GM12878 (cell line): ENCODE measurements around the gene THAP2. TPM values are rescaled to one million over a fixed set of nuclear protein-coding genes. Genes with fewer than 3 reads are reported as not detected.

Experiments used
- ATAC-seq: fragments of 200-7000 bp; cut with Tn5 transposase; 3 replicates; pipeline ENCODE4 v1.9.1; 2020; ENCODE audit warnings: mild to moderate bottlenecking, moderate library complexity
- BruUV-seq: library from RNA; stranded (reverse); fragments of 400-500 nt; replicated peaks from 2 replicates; lab custom pipeline; 2021; lab: Mats Ljungman, UMichigan
- CTCF ChIA-PET: fragments of 300-600 bp; sonication (Branson Sonifier 250); formaldehyde crosslinking; extraction: SDS; loops from one replicate; lab custom pipeline; 2021; ENCODE audit warnings: inconsistent platforms; lab: Yijun Ruan, JAX
- POLR2A ChIA-PET: fragments of 350-600 bp; formaldehyde crosslinking; extraction: SDS; loops from one replicate; lab custom pipeline; 2021; ENCODE audit warnings: inconsistent platforms; lab: Charles Lee
- RAD21 ChIA-PET: fragments of 300-600 bp; sonication (Branson Sonifier 250); formaldehyde crosslinking; loops from one replicate; lab custom pipeline; 2023; ENCODE audit warnings: antibody characterized with exemption; ENCODE audit not compliant: unreplicated experiment; lab: Charles Lee
- SMC1A ChIA-PET: fragments of 300-600 bp; sonication (Branson Sonifier 250); formaldehyde crosslinking; loops from one replicate; lab custom pipeline; 2023; ENCODE audit not compliant: unreplicated experiment, uncharacterized antibody; lab: Charles Lee
- DNase-seq: peaks from one replicate; pipeline ENCODE4 v3.0.0-alpha.2; 2011; ENCODE audit warnings: low read depth, low spot score
- FAIRE-seq: peaks from 3 replicates; lab custom pipeline; 2011; peaks lifted over from hg19 to GRCh38; lab: Jason Lieb, UNC
- H2AFZ ChIP-seq: 2 replicates; pipeline ENCODE4 v1.6.0; 2011; ENCODE audit warnings: low read depth, low read length, control low read depth; ENCODE audit not compliant: control insufficient read depth
- H3K27ac ChIP-seq: 2 replicates; pipeline ENCODE4 v1.5.1; 2011; ENCODE audit warnings: control low read depth; ENCODE audit not compliant: control insufficient read depth, insufficient read depth
- H3K27me3 ChIP-seq, 2 experiments: replicated peaks in 1 of 2; 2 replicates each; pipeline versions ENCODE4 v1.6.0 to v1.6.1; 2011; ENCODE audit warnings: low read length in 1 of 2; ENCODE audit not compliant: control insufficient read depth in 2 of 2, insufficient read depth in 2 of 2
- H3K36me3 ChIP-seq, 2 experiments: 2 replicates each; pipeline ENCODE4 v1.5.1; 2011; ENCODE audit warnings: low read length in 1 of 2; ENCODE audit not compliant: control insufficient read depth in 2 of 2, insufficient read depth in 2 of 2
- H3K4me1 ChIP-seq: 2 replicates; pipeline ENCODE4 v1.6.1; 2011; ENCODE audit warnings: mild to moderate bottlenecking, low read length, moderate library complexity, mixed read lengths; ENCODE audit not compliant: control insufficient read depth, insufficient read depth
- H3K4me2 ChIP-seq: 2 replicates; pipeline ENCODE4 v1.6.0; 2011; ENCODE audit warnings: control low read depth; ENCODE audit not compliant: control insufficient read depth, insufficient read depth
- H3K4me3 ChIP-seq: fragments of 200-600 bp; sonication (generic); 2 replicates; pipeline ENCODE4 v1.5.1; 2016
- H3K79me2 ChIP-seq: 2 replicates; pipeline ENCODE4 v1.6.0; 2011; ENCODE audit warnings: low read length; ENCODE audit not compliant: control insufficient read depth, insufficient read depth
- H3K9ac ChIP-seq: 2 replicates; pipeline ENCODE4 v1.8.0; 2011; ENCODE audit warnings: low read length, control low read depth, mixed read lengths; ENCODE audit not compliant: control insufficient read depth, insufficient read depth
- H3K9me3 ChIP-seq: replicated peaks from 3 replicates; pipeline ENCODE4 v1.5.1; 2011; ENCODE audit warnings: mild to moderate bottlenecking, low read length; ENCODE audit not compliant: control insufficient read depth, insufficient read depth
- H4K20me1 ChIP-seq: 2 replicates; pipeline ENCODE4 v1.6.0; 2011; ENCODE audit not compliant: control insufficient read depth, insufficient read depth
- BRCA1 ChIP-seq: IDR thresholded peaks from 2 replicates; pipeline ENCODE4 v1.6.1; 2011; ENCODE audit warnings: low read depth, low read length, improper control_type of control experiment
- FOXM1 ChIP-seq: IDR thresholded peaks from 2 replicates; pipeline ENCODE4 v1.6.1; 2012; ENCODE audit warnings: low read depth, mild to moderate bottlenecking, inconsistent platforms, low read length, moderate library complexity
- ZNF207 ChIP-seq: fragments of 450-650 bp; IDR thresholded peaks from 2 replicates; pipeline ENCODE4 v1.6.1; 2014; ENCODE audit warnings: antibody characterized with exemption, mild to moderate bottlenecking, borderline replicate concordance
- WGBS: methylation state at CpG from one replicate; pipeline ENCODE4 v1.1.6; 2016; ENCODE audit warnings: low lambda C conversion rate; ENCODE audit not compliant: insufficient replicate concordance, insufficient coverage; ENCODE audit errors: missing lambda C conversion rate; 5-methylcytosine and 5-hydroxymethylcytosine counted together
- in situ Hi-C: fragments of 300-500 bp; cut with MboI; formaldehyde crosslinking; loops from 9 replicates; pipeline ENCODE4 v1.14.3; 2018; ENCODE audit warnings: mixed read lengths
- intact Hi-C: fragments of 100-400 bp; cut with micrococcal nuclease; formaldehyde crosslinking; loops from one replicate; pipeline ENCODE4 v1.14.2; 2022; ENCODE audit not compliant: unreplicated experiment
- polyA plus RNA-seq, 11 experiments: library from polyadenylated mRNA; depleted of rRNA in 4 of 11; unstranded in 6 of 11; stranded (reverse) in 5 of 11; fragments of >200 nt; fragmentation: Nextera tagmentation in 4 of 11; fragmentation: Illumina TruSeq in 1 of 11; extraction: Ambion mirVana in 4 of 11; extraction: Trizol in 1 of 11; gene quantifications; 1 replicate in 1 of 11; 2 replicates in 10 of 11; pipeline versions ENCODE4 v1.2.1 to v1.2.3, GENCODE V29; 2011 to 2016; ENCODE audit warnings: inconsistent platforms in 2 of 11, missing spikeins in 2 of 11, low read depth in 1 of 11
- total RNA-seq, 4 experiments: library from RNA; depleted of rRNA in 3 of 4; stranded (reverse); fragments of >200 nt in 3 of 4; fragmentation: Illumina TruSeq in 1 of 4; extraction: Trizol in 1 of 4; gene quantifications; 2 replicates each; pipeline versions ENCODE4 v1.2.1 to v1.2.3, GENCODE V29; 2013 to 2021
- TF ChIP-seq, protein P1 (sequence below): IDR thresholded peaks from 2 replicates; pipeline ENCODE4 v1.6.1; 2012; ENCODE audit warnings: improper control_type of control experiment, low read depth, low read length; ENCODE audit not compliant: insufficient replicate concordance

THAP2 gene
- total and polyA plus RNA-seq, 10 of the 15 experiments (the other 5 are each of a cell fraction or from before 2014, with no cell fraction given): 4.1 to 18.0 (median 7.3) TPM

DNA sequence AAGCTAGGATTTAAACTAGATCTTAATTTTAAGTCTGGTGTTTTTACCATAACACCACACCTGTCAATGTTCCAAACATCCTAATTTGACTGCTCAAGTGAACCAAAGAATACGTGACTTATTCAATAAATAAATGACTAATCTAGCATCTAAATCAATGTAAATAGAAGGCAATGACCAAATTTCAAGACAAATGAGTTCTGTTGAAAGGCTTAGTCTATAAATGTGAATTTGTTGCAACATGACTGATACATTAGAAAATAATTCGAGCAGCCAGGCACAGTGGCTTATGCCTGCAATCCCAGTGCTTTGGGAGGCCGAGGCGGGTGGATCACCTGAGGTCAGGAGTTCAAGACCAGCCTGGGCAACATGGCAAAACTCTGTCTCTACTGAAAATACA lies 15.6 kb upstream of the THAP2 start:
- no peak for DNase-seq
- H3K36me3 ChIP-seq: peaks cover 0 to 33% of the 10 kb centered on the region in 2 experiments; a peak in 2 of 4 replicates
- TF ChIP-seq BRCA1 (no peak), FOXM1 (no peak), ZNF207 (no peak)
- TF ChIP-seq, protein P1, sequence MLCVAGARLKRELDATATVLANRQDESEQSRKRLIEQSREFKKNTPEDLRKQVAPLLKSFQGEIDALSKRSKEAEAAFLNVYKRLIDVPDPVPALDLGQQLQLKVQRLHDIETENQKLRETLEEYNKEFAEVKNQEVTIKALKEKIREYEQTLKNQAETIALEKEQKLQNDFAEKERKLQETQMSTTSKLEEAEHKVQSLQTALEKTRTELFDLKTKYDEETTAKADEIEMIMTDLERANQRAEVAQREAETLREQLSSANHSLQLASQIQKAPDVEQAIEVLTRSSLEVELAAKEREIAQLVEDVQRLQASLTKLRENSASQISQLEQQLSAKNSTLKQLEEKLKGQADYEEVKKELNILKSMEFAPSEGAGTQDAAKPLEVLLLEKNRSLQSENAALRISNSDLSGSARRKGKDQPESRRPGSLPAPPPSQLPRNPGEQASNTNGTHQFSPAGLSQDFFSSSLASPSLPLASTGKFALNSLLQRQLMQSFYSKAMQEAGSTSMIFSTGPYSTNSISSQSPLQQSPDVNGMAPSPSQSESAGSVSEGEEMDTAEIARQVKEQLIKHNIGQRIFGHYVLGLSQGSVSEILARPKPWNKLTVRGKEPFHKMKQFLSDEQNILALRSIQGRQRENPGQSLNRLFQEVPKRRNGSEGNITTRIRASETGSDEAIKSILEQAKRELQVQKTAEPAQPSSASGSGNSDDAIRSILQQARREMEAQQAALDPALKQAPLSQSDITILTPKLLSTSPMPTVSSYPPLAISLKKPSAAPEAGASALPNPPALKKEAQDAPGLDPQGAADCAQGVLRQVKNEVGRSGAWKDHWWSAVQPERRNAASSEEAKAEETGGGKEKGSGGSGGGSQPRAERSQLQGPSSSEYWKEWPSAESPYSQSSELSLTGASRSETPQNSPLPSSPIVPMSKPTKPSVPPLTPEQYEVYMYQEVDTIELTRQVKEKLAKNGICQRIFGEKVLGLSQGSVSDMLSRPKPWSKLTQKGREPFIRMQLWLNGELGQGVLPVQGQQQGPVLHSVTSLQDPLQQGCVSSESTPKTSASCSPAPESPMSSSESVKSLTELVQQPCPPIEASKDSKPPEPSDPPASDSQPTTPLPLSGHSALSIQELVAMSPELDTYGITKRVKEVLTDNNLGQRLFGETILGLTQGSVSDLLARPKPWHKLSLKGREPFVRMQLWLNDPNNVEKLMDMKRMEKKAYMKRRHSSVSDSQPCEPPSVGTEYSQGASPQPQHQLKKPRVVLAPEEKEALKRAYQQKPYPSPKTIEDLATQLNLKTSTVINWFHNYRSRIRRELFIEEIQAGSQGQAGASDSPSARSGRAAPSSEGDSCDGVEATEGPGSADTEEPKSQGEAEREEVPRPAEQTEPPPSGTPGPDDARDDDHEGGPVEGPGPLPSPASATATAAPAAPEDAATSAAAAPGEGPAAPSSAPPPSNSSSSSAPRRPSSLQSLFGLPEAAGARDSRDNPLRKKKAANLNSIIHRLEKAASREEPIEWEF: no peak
- ChIA-PET SMC1A (interaction anchor here (0.7 to 1.5 kb wide), 4 partner anchors 15 to 100 kb away, joined by 3 to 4 read pairs (median 4); partner anchors contain the start of genes THAP2 and ZFC3H1), POLR2A (interaction anchor here (0.9 kb wide), 1 partner anchor 15 kb away, joined by 3 read pairs; no protein-coding TSS in a partner anchor), RAD21 (interaction anchor here (1.2 kb wide), 1 partner anchor 99 kb away, joined by 6 read pairs; no protein-coding TSS in a partner anchor), CTCF (interaction anchor here (0.7 to 4.5 kb wide), 4 partner anchors 12 to 38 kb away, joined by 3 to 46 read pairs (median 4); partner anchors contain the start of gene TMEM19)
- WGBS: 94% methylated on average over 4 of the region's 4 CpGs
- no peak for FAIRE-seq
- no peak overlapping the region for H3K27ac ChIP-seq
- peaks cover 38% of the 10 kb centered on the region for H3K79me2 ChIP-seq
- H3K27me3 ChIP-seq: no peaks in the 10 kb centered on the region
- intact Hi-C loops: no loop called here
- no peak for ATAC-seq
- no peak overlapping the region for H3K9ac ChIP-seq
- no peaks in the 10 kb centered on the region for H4K20me1 ChIP-seq
- H3K4me3 ChIP-seq: no peak overlapping the region
- no peak overlapping the region for H2AFZ ChIP-seq
- BruUV-seq: no TSS peak
- in situ Hi-C loops: no loop called here
- no peaks in the 10 kb centered on the region for H3K4me1 ChIP-seq
- H3K4me2 ChIP-seq: no peak overlapping the region
- peaks cover 8% of the 10 kb centered on the region; the same call in 2 of the 3 replicates for H3K9me3 ChIP-seq
